ENCODE results near the gene CFI.

DNA sequence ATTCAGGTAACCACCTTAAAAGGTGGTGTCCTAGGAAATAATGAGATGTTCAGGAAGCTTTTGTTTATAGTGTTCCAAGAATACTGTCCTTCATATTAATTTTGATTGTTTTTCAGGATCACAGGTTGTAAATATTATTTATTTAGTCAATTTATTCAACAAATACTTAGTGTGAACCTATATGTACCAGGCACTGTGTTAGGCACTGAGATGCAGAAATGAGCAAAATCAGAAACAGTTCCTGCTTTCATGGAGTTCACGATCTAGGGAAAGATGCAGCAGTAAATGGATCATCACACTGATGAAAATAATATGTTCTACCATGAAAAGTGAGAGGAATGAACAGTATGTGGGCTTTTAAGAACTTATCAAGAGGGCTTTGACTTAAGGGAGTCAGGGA, 53.7 kb downstream of the CFI start:
- TF ChIP-seq EZH2phosphoT487 (IDR thresholded peaks at IDR 0.05; ENCODE audit: low read depth, severe bottlenecking, unreplicated experiment): no peak
- TF ChIP-seq, protein P1, sequence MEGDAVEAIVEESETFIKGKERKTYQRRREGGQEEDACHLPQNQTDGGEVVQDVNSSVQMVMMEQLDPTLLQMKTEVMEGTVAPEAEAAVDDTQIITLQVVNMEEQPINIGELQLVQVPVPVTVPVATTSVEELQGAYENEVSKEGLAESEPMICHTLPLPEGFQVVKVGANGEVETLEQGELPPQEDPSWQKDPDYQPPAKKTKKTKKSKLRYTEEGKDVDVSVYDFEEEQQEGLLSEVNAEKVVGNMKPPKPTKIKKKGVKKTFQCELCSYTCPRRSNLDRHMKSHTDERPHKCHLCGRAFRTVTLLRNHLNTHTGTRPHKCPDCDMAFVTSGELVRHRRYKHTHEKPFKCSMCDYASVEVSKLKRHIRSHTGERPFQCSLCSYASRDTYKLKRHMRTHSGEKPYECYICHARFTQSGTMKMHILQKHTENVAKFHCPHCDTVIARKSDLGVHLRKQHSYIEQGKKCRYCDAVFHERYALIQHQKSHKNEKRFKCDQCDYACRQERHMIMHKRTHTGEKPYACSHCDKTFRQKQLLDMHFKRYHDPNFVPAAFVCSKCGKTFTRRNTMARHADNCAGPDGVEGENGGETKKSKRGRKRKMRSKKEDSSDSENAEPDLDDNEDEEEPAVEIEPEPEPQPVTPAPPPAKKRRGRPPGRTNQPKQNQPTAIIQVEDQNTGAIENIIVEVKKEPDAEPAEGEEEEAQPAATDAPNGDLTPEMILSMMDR (IDR thresholded peaks at IDR 0.05; ENCODE audit: poor library complexity): no peak
- no peak for TF ChIP-seq EZH2 (IDR thresholded peaks at IDR 0.05; ENCODE audit: borderline replicate concordance)

Measured in hepatocyte (in vitro differentiated cells).